SIG-M5 treated with dmso at 0.1 percent for 504 hours (cell line): Measurements from ENCODE around the gene TMED3.

Experiments used
- DNase-seq: peaks from one replicate; lab custom pipeline; 2025; ENCODE audit not compliant: unreplicated experiment; lab: John Stamatoyannopoulos, UW

Gene TMED3

GRCh38 chr15:79310985-79311900, at the start of gene TMED3:
TMED3 (plus strand) TSS chr15:79311112; CDS start chr15:79311250, 138 bp downstream.
- DNase-seq: peak; percentile 80

GRCh38 chr15:79261836-79262235, 49.1 kb upstream of the TMED3 start:
- no peak for DNase-seq

- DNase-seq: no peak
Measured at GRCh38 chr15:79265167-79265566, 45.7 kb upstream of the TMED3 start.

- DNase-seq: no peak
Measured at GRCh38 chr15:79265987-79266579, 44.8 kb upstream of the TMED3 start.

GRCh38 chr15:79282371-79283251, 28.3 kb upstream of the TMED3 start, which contains the start of gene ANKRD34C:
ANKRD34C (plus strand) TSS chr15:79282722; CDS start chr15:79293285, 10,563 bp downstream.
- no peak for DNase-seq

GRCh38 chr15:79283252-79284048, 27.5 kb upstream of the TMED3 start:
- peak; percentile 5 for DNase-seq

- no peak for DNase-seq
Measured at GRCh38 chr15:79290642-79291275, 20.2 kb upstream of the TMED3 start.

- DNase-seq: no peak
Measured at GRCh38 chr15:79292011-79292410, 18.9 kb upstream of the TMED3 start.

- no peak for DNase-seq
Measured at GRCh38 chr15:79294075-79294474, 16.8 kb upstream of the TMED3 start.

GRCh38 chr15:79296583-79296982, 14.3 kb upstream of the TMED3 start:
- DNase-seq: no peak

GRCh38 chr15:79299126-79299840, 11.6 kb upstream of the TMED3 start:
- DNase-seq: no peak

GRCh38 chr15:79299841-79300235, 11.1 kb upstream of the TMED3 start:
- no peak for DNase-seq

GRCh38 chr15:79307251-79307650, 3.7 kb upstream of the TMED3 start:
- DNase-seq: no peak

GRCh38 chr15:79308874-79309273, 2.0 kb upstream of the TMED3 start:
- peak; percentile 27 for DNase-seq

- DNase-seq: peak; percentile 74
Measured at GRCh38 chr15:79310612-79310984, 314 bp upstream of the TMED3 start.

- no peak for DNase-seq
Measured at GRCh38 chr15:79311901-79312553, 1.1 kb downstream of the TMED3 start.

GRCh38 chr15:79314186-79314585, 3.3 kb downstream of the TMED3 start:
- DNase-seq: no peak

GRCh38 chr15:79314811-79315210, 3.9 kb downstream of the TMED3 start:
- peak; percentile 53 for DNase-seq
